GM18508 (cell line): Measurements from ENCODE around the gene INTS11.
"Not testable (repeated sequence)": the region's sequence is repeated elsewhere in the genome, so short reads cannot be mapped to it uniquely, and the experiment has no call there.

Source experiments
- ATAC-seq: cut with Tn5 transposase; IDR thresholded peaks from one replicate; pipeline ENCODE4 v1.9.1; 2021; ENCODE audit warnings: moderate number of reproducible peaks; ENCODE audit not compliant: insufficient read depth, unreplicated experiment

Gene INTS11

GRCh38 chr1:1316199-1316598 is 8.3 kb downstream of the INTS11 start:
- not testable (repeated sequence) for ATAC-seq

GRCh38 chr1:1315435-1315954 is 9.0 kb downstream of the INTS11 start:
- ATAC-seq = no peak

GRCh38 chr1:1314678-1315335 is 9.7 kb downstream of the INTS11 start:
- no peak for ATAC-seq

- ATAC-seq = no peak
These were observed 10.2 kb downstream of the INTS11 start for GRCh38 chr1:1314237-1314586.

GRCh38 chr1:1313500-1314236 is 10.8 kb downstream of the INTS11 start:
- ATAC-seq = no peak

GRCh38 chr1:1312450-1313314 is 11.8 kb downstream of the INTS11 start:
- no peak for ATAC-seq

- ATAC-seq = no peak
These were observed 13.1 kb downstream of the INTS11 start for GRCh38 chr1:1311107-1312104.

- no peak for ATAC-seq
These were observed 13.9 kb downstream of the INTS11 start for GRCh38 chr1:1310476-1311053.

GRCh38 chr1:1310109-1310385 is 14.4 kb downstream of the INTS11 start:
- no peak for ATAC-seq

GRCh38 chr1:1309251-1310108 is 15.0 kb downstream of the INTS11 start:
- ATAC-seq = no peak

GRCh38 chr1:1308756-1309250 is 15.7 kb downstream of the INTS11 start:
- no peak for ATAC-seq

GRCh38 chr1:1307923-1308755 is 16.3 kb downstream of the INTS11 start, which contains the start of the genes ACAP3 and PUSL1:
ACAP3 (minus strand) TSS chr1:1307930; CDS start chr1:1307815, 115 bp downstream.
PUSL1 (plus strand) TSS chr1:1308597; CDS start chr1:1308644, 47 bp downstream.
- no peak for ATAC-seq

GRCh38 chr1:1307261-1307922 is 17.1 kb downstream of the INTS11 start:
- ATAC-seq = no peak

GRCh38 chr1:1306661-1307260 is 17.7 kb downstream of the INTS11 start:
- no peak for ATAC-seq

GRCh38 chr1:1306070-1306660 is 18.3 kb downstream of the INTS11 start:
- ATAC-seq = no peak
